Testis (tissue), 3 donors: ENCODE data around the gene SYNPR. TPM values are rescaled to one million over a fixed set of nuclear protein-coding genes. Genes with fewer than 3 reads are reported as not detected.

Experiments
- DNase-seq: peaks from one replicate; pipeline ENCODE4 v3.0.0-alpha.2; 2019
- H3K27ac ChIP-seq, 2 donors: fragments of 200-600 bp; sonication (generic); one replicate each; pipeline ENCODE4 v1.5.1; 2019
- H3K27me3 ChIP-seq: fragments of 200-600 bp; sonication (generic); one replicate; pipeline ENCODE4 v1.5.1; 2019
- H3K36me3 ChIP-seq: fragments of 200-600 bp; sonication (generic); one replicate; pipeline ENCODE4 v1.5.1; 2017; ENCODE audit warnings: low read depth; ENCODE audit errors: missing control alignments
- H3K4me1 ChIP-seq: fragments of 200-600 bp; sonication (generic); one replicate; pipeline ENCODE4 v1.5.1; 2019
- H3K4me3 ChIP-seq, 2 donors: fragments of 200-600 bp; sonication (generic); one replicate each; pipeline ENCODE4 v1.5.1; 2017 to 2019
- H3K9me3 ChIP-seq: fragments of 200-600 bp; sonication (generic); one replicate; pipeline ENCODE4 v1.5.1; 2017
- CTCF ChIP-seq, 3 experiments: fragments of 450-650 bp in 2 of 3; fragments of 200-600 bp in 1 of 3; sonication (generic) in 1 of 3; IDR thresholded peaks; one replicate each; pipeline ENCODE4 v1.5.1; 2016 to 2019; ENCODE audit warnings: antibody characterized with exemption in 3 of 3, mild to moderate bottlenecking in 2 of 3, moderate library complexity in 1 of 3
- POLR2A ChIP-seq: fragments of 450-650 bp; IDR thresholded peaks from one replicate; pipeline ENCODE4 v1.6.1; 2017; ENCODE audit warnings: antibody characterized with exemption, mild to moderate bottlenecking, moderate library complexity
- WGBS, 2 donors: methylation state at CpG; one replicate each; pipeline ENCODE4 v1.1.5; 2018; 5-methylcytosine and 5-hydroxymethylcytosine counted together
- intact Hi-C: fragments of 100-400 bp; cut with DNase I; formaldehyde crosslinking; loops from one replicate; pipeline ENCODE4 v1.15.1; 2023; ENCODE audit warnings: low total_unique reads
- polyA plus RNA-seq: library from polyadenylated mRNA; stranded (reverse); fragments of 350-450 nt; fragmentation: Illumina TruSeq; extraction: RNeasy Lipid Tissue Mini Kit (QIAGEN cat#74804); gene quantifications from one replicate; pipeline ENCODE4 v1.2.3, GENCODE V29; 2014; ENCODE audit warnings: low read depth, low replicate concordance; ENCODE audit not compliant: insufficient read depth
- total RNA-seq, 2 donors: library from RNA; depleted of rRNA; stranded (reverse); fragments of >200 nt; gene quantifications; one replicate each; pipeline ENCODE4 v1.2.3, GENCODE V29; 2016

Gene SYNPR
- total and polyA plus RNA-seq, 3 donors from 2014 or later, result not detected

- intact Hi-C loops, result loop anchor here (5.0 kb wide), 1 partner anchor 458 kb away; no protein-coding TSS in a partner anchor
- Histone ChIP-seq H3K9me3 (no peaks in the 10 kb centered on the region), H3K36me3 (no peaks in the 10 kb centered on the region), H3K27ac (no peak overlapping the region), H3K4me1 (no peaks in the 10 kb centered on the region), H3K27me3 (no peaks in the 10 kb centered on the region), H3K4me3 (no peak overlapping the region)
- WGBS, 2 donors, result 85% methylated on average over 1 of the region's 1 CpG
- DNase-seq, result no peak
- TF ChIP-seq CTCF (IDR thresholded peaks at IDR 0.05) (no peak), POLR2A (no peak)
These were observed 76.1 kb downstream of the SYNPR start for GRCh38 chr3:63354160-63354559.

DNA sequence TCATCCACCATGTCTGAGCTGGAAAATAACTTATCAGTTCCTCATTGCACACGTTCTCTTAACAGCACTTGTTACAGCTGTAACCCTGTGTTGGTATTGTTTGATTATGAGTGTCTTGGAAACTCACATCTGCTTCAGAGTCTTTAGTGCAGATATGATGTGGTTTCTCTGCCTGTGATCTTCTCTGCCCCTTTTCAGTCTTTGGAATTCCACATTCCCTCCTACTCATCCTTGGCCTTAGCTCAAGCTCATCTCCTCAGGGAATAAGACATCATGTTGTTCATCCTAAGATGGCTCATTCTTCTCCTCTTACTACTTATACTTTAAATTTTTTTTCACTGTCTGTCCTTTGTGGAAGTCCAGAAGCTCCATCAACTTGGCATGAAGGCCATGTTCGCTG lies 77.7 kb downstream of the SYNPR start:
- no peak for DNase-seq
- WGBS, 2 donors, result 69 to 73% methylated on average over 2 of the region's 2 CpGs
- TF ChIP-seq POLR2A (no peak), CTCF (IDR thresholded peaks at IDR 0.05) (no peak)
- H3K4me1 ChIP-seq, result no peaks in the 10 kb centered on the region
- no peak overlapping the region for H3K27ac ChIP-seq
- H3K9me3 ChIP-seq, result no peaks in the 10 kb centered on the region
- H3K4me3 ChIP-seq, result no peak overlapping the region
- intact Hi-C loops, result no loop called here
- H3K27me3 ChIP-seq, result no peaks in the 10 kb centered on the region
- H3K36me3 ChIP-seq, result no peaks in the 10 kb centered on the region

- Histone ChIP-seq H3K27ac (no peak overlapping the region), H3K27me3 (no peaks in the 10 kb centered on the region), H3K4me3 (no peak overlapping the region), H3K36me3 (no peaks in the 10 kb centered on the region), H3K4me1 (no peaks in the 10 kb centered on the region), H3K9me3 (no peaks in the 10 kb centered on the region)
- intact Hi-C loops, result no loop called here
- no peak for TF ChIP-seq CTCF (IDR thresholded peaks at IDR 0.05)
- no peak for TF ChIP-seq POLR2A
- no peak for DNase-seq
- 22 to 33% methylated on average over 1 of the region's 1 CpG for WGBS, 2 donors
These were observed 86.4 kb downstream of the SYNPR start for GRCh38 chr3:63364495-63364894.

- Histone ChIP-seq H3K4me1 (no peaks in the 10 kb centered on the region), H3K27me3 (no peaks in the 10 kb centered on the region), H3K36me3 (no peaks in the 10 kb centered on the region), H3K4me3 (no peak overlapping the region), H3K9me3 (no peaks in the 10 kb centered on the region), H3K27ac (no peak overlapping the region)
- no peak for TF ChIP-seq POLR2A
- peak; percentile 19 to 32 (median 26) for TF ChIP-seq CTCF (IDR thresholded peaks at IDR 0.05)
- intact Hi-C loops, result no loop called here
- peak; percentile 25 for DNase-seq
- WGBS, 2 donors, result 66 to 68% methylated on average over 2 of the region's 2 CpGs
These were observed 86.8 kb downstream of the SYNPR start for GRCh38 chr3:63364910-63365309.

GRCh38 chr3:63365671-63366070 lies 87.6 kb downstream of the SYNPR start:
- Histone ChIP-seq H3K9me3 (no peaks in the 10 kb centered on the region), H3K4me3 (no peak overlapping the region), H3K36me3 (no peaks in the 10 kb centered on the region), H3K27ac (no peak overlapping the region), H3K27me3 (no peaks in the 10 kb centered on the region), H3K4me1 (no peaks in the 10 kb centered on the region)
- no peak for DNase-seq
- intact Hi-C loops, result no loop called here
- 86 to 88% methylated on average over 5 of the region's 5 CpGs for WGBS, 2 donors
- TF ChIP-seq POLR2A (no peak), CTCF (IDR thresholded peaks at IDR 0.05) (no peak)
